Body of pancreas (tissue), 4 donors: ENCODE results near the gene PLEKHA8. TPM values are rescaled to one million over a fixed set of nuclear protein-coding genes. Genes with fewer than 3 reads are reported as not detected.

Source experiments
- ATAC-seq: fragments of 150-250 bp; one replicate; pipeline ENCODE4 v1.9.1; 2016
- DNase-seq, 4 donors: peaks; one replicate each; pipeline ENCODE4 v3.0.0-alpha.2; 2019
- H3K27ac ChIP-seq, 4 donors: fragments of 200-600 bp; sonication (generic); 1 replicate in 3 of 4; 2 replicates in 1 of 4; pipeline versions ENCODE4 v1.5.1 to v1.6.1; 2016 to 2019; ENCODE audit warnings: mild to moderate bottlenecking in 1 of 4, mixed read lengths in 1 of 4, moderate library complexity in 1 of 4
- H3K27me3 ChIP-seq, 2 donors: fragments of 200-600 bp; sonication (generic); one replicate each; pipeline ENCODE4 v1.6.0; 2016; ENCODE audit warnings: mild to moderate bottlenecking in 1 of 2
- H3K36me3 ChIP-seq, 2 donors: fragments of 200-600 bp; sonication (generic); replicated peaks in 1 of 2; 2 replicates each; pipeline ENCODE4 v1.5.1; 2016; ENCODE audit warnings: low read depth in 2 of 2; ENCODE audit not compliant: insufficient read depth in 1 of 2
- H3K4me1 ChIP-seq: fragments of 200-600 bp; sonication (generic); one replicate; pipeline ENCODE4 v1.6.0; 2016
- H3K4me3 ChIP-seq, 2 donors: fragments of 200-600 bp; sonication (generic); 1 replicate in 1 of 2; 2 replicates in 1 of 2; pipeline ENCODE4 v1.5.1; 2016 to 2019
- H3K9me3 ChIP-seq, 3 donors: fragments of 200-600 bp; sonication (generic); 1 replicate in 2 of 3; 2 replicates in 1 of 3; pipeline ENCODE4 v1.5.1; 2016
- POLR2A ChIP-seq, 3 donors: fragments of 450-650 bp; IDR thresholded peaks; one replicate each; pipeline ENCODE4 v1.6.1; 2016; ENCODE audit warnings: antibody characterized with exemption in 3 of 3, mild to moderate bottlenecking in 2 of 3
- WGBS, 2 donors: methylation state at CpG; one replicate each; pipeline ENCODE4 v1.1.5; 2017; 5-methylcytosine and 5-hydroxymethylcytosine counted together
- intact Hi-C: fragments of 100-400 bp; cut with DNase I; formaldehyde crosslinking; loops from one replicate; pipeline ENCODE4 v1.15.1; 2023
- total RNA-seq, 2 donors: library from RNA; depleted of rRNA; stranded (reverse); fragments of >200 nt; gene quantifications; one replicate each; pipeline ENCODE4 v1.1.0, GENCODE V29; 2016
- TF ChIP-seq, protein P1 (sequence below), 7 experiments: fragments of 450-650 bp in 4 of 7; fragments of 200-600 bp in 3 of 7; sonication (generic) in 3 of 7; IDR thresholded peaks; one replicate each; pipeline ENCODE4 v1.5.1; 2016 to 2019; ENCODE audit warnings: antibody characterized with exemption in 7 of 7

PLEKHA8 gene
- total RNA-seq, 2 donors from 2014 or later, result 6.7 to 8.2 TPM

DNA sequence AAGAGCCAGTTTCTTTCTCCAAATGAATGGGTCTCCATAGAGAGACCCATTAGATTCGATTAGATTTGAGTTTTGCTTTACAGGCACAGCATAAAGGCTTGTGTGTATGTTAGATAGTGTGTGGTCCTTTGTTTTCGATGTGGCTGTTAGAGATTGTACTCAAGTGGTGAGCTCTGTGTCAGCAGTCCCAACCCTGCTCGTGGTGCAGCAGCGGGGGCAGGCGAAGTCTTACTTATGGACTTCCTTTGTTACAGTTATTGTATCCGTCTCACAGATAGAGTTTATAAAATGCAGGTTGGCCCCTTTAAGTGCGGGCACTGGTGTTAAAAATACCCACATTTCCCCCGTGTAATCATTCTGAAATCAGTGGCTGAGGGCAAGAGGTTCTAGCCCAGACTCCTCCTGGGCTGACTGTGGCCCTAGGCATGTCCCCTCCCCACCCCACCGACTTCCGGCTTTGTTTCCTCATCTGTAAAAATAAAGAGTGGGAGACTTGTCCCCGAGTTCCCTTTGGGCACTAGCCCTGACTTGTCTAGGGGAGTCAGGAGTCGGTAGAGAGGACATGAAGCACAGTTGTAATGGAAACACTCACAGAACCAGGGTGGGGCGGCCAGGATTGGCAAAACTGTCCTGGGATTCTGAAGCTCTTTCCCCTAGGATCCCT, 135.2 kb downstream of the PLEKHA8 start:
- Histone ChIP-seq H3K4me3 (no peak overlapping the region), H3K36me3 (no peaks in the 10 kb centered on the region), H3K27me3 (no peaks in the 10 kb centered on the region), H3K27ac (peak overlapping the region in 1 of 4 donors; percentile 32), H3K9me3 (no peaks in the 10 kb centered on the region), H3K4me1 (peaks cover 30% of the 10 kb centered on the region)
- 53 to 63% methylated on average over 13 of the region's 13 CpGs for whole genome bisulfite sequencing, 2 donors
- intact Hi-C loops, result loop anchor here (10.0 kb wide), 1 partner anchor 241 kb away; no protein-coding TSS in a partner anchor
- ATAC-seq (no peak), DNase-seq (peak in 1 of 4 donors; percentile 38)
- TF ChIP-seq, protein P1, sequence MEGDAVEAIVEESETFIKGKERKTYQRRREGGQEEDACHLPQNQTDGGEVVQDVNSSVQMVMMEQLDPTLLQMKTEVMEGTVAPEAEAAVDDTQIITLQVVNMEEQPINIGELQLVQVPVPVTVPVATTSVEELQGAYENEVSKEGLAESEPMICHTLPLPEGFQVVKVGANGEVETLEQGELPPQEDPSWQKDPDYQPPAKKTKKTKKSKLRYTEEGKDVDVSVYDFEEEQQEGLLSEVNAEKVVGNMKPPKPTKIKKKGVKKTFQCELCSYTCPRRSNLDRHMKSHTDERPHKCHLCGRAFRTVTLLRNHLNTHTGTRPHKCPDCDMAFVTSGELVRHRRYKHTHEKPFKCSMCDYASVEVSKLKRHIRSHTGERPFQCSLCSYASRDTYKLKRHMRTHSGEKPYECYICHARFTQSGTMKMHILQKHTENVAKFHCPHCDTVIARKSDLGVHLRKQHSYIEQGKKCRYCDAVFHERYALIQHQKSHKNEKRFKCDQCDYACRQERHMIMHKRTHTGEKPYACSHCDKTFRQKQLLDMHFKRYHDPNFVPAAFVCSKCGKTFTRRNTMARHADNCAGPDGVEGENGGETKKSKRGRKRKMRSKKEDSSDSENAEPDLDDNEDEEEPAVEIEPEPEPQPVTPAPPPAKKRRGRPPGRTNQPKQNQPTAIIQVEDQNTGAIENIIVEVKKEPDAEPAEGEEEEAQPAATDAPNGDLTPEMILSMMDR (IDR thresholded peaks at IDR 0.05), result no peak
- no peak for TF ChIP-seq POLR2A (IDR thresholded peaks at IDR 0.05)

DNA sequence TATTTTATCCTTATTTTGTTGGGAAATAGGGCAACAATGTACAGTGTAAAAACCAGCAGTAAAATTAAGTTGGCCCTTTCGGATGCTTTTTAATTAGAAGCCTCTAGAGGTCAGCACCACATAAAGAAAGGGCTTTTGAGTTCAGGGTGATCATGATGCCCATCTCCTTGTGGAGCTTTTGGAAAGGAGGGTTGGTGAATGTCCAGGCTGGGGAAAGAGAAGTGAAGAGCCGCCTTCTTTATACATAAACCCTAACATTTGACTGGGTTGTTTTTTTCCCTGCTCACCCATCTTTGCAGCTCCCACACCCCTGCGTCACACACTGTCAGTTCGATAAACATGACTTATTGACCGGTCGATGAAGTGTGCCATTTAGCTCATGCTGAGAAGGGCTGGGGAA, 136.4 kb downstream of the PLEKHA8 start:
- WGBS, 2 donors, result 46 to 48% methylated on average over 6 of the region's 6 CpGs
- DNase-seq (peak in 1 of 4 donors; percentile 46), ATAC-seq (peak; percentile 67)
- intact Hi-C loops, result loop anchor here (10.0 kb wide), 1 partner anchor 240 kb away; no protein-coding TSS in a partner anchor
- no peaks in the 10 kb centered on the region for H3K9me3 ChIP-seq
- H3K4me1 ChIP-seq, result peaks cover 25% of the 10 kb centered on the region
- TF ChIP-seq, protein P1 (IDR thresholded peaks at IDR 0.05), result peak; percentile 15 to 79 (median 74)
- no peak for TF ChIP-seq POLR2A (IDR thresholded peaks at IDR 0.05)
- no peak overlapping the region for H3K27ac ChIP-seq
- no peaks in the 10 kb centered on the region for H3K27me3 ChIP-seq
- H3K36me3 ChIP-seq, result no peaks in the 10 kb centered on the region
- H3K4me3 ChIP-seq, result no peak overlapping the region

DNA sequence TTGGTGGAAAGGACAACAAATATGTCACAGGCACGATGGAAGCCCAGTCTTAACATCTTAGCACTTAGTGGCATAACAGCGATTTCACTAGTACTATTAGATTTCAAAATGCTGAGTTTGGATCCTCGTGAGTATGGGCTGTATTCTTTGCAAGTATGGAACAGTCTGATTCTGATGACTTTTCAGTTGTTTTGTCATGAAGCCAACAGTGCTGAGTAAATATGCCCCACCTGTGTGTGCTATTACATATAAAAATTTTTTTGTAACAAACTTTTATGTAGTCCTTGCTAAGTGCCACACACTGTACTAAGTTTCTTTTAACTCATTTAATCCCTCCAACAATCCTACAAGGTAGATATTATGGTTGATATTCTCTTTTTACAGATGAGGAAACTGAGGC, 137.4 kb downstream of the PLEKHA8 start:
- no peak for ATAC-seq
- Histone ChIP-seq H3K9me3 (no peaks in the 10 kb centered on the region), H3K36me3 (no peaks in the 10 kb centered on the region), H3K27me3 (no peaks in the 10 kb centered on the region), H3K4me1 (peaks cover 18% of the 10 kb centered on the region), H3K27ac (no peak overlapping the region), H3K4me3 (no peak overlapping the region)
- TF ChIP-seq, protein P1 (IDR thresholded peaks at IDR 0.05), result no peak
- no peak for TF ChIP-seq POLR2A (IDR thresholded peaks at IDR 0.05)
- WGBS, 2 donors, result 58 to 66% methylated on average over 3 of the region's 3 CpGs
- no peak for DNase-seq
- intact Hi-C loops, result loop anchor here (10.0 kb wide), 1 partner anchor 239 kb away; no protein-coding TSS in a partner anchor

DNA sequence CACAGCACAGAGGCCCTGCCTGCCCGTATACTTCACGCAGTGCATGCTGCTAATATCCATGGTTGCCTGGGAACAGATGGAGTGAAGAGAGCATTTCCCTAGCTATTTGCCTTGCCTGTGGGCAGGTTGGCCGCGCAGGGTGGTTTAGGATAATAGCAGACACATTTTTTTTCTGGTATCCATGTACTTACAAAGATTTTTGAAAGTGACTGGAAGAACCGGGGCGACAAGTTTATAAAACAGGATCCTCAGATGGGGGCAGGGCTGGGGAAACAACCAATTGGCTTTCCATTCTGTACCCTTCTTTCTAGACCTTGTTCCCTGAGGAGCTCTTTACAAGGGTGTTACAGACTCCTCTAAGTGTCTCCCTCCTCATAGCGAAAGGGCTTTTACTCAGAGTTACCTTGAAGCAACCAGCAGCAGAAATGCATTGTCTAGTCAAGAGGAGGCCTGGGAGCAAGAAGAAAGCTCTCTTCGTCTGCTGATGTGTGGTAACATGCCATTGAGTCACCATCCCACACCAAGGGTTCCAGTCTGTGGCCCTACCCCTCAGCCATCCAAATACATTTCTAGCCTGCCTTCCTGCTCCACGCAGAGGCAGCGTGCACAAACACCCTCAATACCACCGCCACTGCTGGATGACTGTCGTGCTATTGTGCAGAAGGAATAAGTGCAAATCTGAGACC, 138.1 kb downstream of the PLEKHA8 start:
- Histone ChIP-seq H3K36me3 (no peaks in the 10 kb centered on the region), H3K4me1 (peaks cover 18% of the 10 kb centered on the region), H3K9me3 (no peaks in the 10 kb centered on the region), H3K4me3 (no peak overlapping the region), H3K27ac (no peak overlapping the region), H3K27me3 (no peaks in the 10 kb centered on the region)
- peak in 2 of 4 donors; percentile 33 to 45 for DNase-seq
- TF ChIP-seq, protein P1 (IDR thresholded peaks at IDR 0.05), result no peak
- no peak for TF ChIP-seq POLR2A (IDR thresholded peaks at IDR 0.05)
- 80% methylated on average over 12 of the region's 12 CpGs for WGBS, 2 donors
- intact Hi-C loops, result loop anchor here (10.0 kb wide), 1 partner anchor 239 kb away; no protein-coding TSS in a partner anchor
- ATAC-seq, result no peak
